ENCODE results near the gene AK8.
A peak's percentile ranks its signal among the peaks of the same experiment; 100 is the strongest.

The AK8 gene

DNA sequence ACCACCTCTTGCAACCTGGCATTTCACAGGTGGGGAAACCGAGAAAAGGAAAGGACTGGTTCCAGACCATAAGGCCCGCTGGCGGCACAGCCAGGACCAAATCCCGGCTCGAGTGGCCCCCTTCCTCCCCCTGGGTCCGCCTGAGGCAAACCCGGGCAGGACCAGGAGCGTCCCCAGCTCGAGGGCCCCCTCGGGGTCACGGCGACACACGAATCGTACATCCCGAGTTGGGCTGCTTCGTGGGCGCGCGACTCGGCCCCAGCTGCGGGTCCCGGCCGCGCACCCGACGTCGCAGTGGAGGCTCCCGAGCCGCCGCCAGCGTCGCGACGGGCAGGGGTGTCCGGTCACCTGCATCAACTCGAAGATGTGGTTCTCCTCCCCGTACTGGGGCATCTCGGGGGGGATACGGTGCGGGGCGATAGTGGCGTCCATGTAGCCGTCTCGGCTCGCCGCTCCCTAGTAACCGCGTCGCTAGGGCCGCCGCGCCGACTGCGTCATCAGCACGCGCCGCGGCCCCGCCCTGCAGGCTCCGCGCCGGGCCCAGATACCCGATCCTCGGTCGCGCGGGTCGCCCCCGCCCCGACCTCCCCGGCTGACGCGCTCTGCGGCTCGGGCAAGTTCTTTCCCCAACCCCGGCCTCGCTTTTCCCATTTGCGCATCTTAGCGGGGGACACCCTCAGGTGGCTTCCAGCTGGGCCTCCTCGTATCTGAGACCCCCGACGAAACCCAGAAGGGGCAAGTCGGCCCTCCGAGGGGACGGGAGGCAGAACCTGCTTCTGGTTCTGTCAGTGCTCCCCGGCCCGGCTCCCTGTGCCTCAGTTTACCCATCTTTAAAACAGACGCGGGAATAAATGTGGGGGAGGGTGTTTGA lies at the start of gene AK8:
Gene AK8, minus strand, starts transcription at position 461 of the 871 bp plus-strand sequence. Its CDS starts 29 bp downstream, at position 432.
- DNase-seq, result peak; percentile 77

DNA sequence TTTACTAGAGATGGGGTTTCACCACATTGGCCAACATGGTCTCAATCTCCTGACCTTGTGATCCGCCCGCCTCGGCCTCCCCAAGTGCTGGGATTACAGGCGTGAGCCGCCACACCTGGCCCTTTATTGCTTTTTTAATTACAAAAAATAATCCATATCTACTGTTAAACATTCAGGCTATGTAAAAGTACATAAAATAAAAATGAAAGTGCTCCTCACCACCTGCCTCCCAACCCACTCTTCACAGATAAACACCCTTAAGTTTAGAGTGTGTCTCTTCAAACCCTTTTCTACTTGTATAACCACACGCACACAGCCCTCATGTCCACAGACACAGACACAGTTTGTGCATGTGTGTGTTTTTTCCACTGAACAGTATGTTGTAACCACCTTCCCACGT lies 49.6 kb upstream of the AK8 start:
- DNase-seq, result no peak

DNA sequence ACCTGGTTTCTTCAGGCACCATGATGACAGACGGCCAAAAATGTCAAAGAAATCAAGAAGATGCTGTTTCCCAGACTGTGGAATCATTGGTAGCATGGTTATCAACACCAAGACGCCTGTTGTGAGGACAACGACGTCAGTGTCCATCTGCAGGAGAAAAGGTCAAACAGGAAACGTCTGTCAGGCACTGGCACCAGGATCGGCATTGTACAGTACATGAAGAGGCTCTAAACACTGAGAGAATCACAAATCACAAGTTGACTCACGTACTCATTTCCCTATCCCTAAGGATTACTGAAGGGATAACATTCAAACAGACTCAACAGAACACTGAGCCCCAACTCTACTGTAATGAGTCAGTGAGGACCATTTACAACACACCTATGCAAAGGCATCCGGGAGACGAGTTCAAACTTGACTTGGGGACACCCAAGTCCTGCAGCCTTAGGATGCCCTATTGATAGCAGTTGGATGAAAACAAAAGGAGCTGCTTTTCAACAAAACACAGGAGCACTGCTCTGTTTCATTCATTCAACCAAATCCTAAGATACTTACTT lies 45.3 kb upstream of the AK8 start:
- DNase-seq, result no peak

DNA sequence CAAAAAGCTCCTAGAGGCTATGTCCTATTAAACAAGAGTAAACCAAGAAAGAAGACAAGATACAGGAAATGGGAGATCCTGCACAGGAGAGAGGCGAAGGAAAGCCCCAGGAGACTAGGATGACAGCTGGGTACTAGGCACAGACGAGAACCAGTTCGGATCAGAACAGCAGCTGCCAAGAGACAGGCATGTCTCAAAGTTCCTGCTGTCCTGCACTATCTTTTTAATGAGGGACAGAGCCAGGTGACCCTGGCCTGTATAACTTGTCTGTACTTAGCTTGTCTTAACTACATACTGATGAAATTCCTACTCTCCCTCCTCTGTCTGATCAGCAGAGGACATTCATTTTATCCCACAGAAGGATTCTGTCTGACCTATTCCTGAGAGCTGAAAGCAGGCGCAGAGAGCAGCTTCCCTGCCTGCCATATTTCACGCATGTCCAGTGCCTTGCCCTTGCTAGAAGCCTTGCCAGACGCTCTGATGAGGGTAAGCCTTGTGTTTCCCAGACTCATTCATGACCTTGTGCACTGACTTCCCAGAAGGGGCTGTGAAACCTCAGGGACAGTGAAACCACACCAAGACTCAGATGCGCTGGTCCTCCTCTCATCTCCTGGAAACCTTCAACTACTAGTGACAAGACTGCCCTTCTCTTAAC lies 41.7 kb upstream of the AK8 start:
- no peak for DNase-seq

GRCh38 chr9:132914924-132915323 lies 36.8 kb upstream of the AK8 start:
- no peak for DNase-seq

DNA sequence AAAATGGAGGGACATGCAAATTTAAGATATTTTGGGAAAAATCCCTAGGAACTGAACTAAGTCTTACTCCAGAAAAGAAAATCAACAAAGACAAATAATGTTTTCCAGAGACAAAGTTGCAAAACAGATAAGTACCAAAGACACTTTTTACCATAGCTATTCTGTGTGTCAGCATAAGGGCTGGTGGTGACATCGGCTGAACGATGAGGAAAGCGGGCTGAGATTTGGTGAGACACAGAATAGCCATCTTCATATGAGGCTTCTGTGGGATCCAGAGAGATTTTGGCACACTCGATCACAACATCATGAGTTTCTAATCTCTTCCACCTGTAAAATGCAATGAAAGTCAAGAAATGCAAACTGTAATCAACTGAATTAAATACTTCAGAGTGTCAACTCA lies 34.0 kb upstream of the AK8 start:
- no peak for DNase-seq

GRCh38 chr9:132910376-132910775 lies 32.3 kb upstream of the AK8 start:
- DNase-seq, result no peak

DNA sequence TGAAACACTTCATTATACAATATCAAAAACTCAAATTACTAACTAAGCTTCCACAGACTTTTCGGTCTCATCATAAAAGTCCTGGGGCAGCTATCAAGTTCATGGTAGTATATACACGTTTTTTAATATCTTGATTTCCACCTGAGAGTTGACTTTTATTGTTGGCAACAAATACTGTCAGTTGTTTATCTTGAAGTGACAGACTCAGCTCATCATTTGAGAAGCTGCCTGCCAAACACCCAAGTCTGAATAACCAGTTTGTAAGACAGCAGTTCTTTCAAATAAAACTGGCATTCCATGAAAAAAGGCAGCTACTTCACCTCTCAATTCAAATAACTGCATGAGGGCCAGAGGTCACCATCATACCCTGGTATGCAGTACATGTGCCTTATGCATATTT lies 31.2 kb upstream of the AK8 start:
- DNase-seq, result no peak

- DNase-seq, result peak; percentile 60
Measured at GRCh38 chr9:132908635-132909034, 30.6 kb upstream of the AK8 start.

DNA sequence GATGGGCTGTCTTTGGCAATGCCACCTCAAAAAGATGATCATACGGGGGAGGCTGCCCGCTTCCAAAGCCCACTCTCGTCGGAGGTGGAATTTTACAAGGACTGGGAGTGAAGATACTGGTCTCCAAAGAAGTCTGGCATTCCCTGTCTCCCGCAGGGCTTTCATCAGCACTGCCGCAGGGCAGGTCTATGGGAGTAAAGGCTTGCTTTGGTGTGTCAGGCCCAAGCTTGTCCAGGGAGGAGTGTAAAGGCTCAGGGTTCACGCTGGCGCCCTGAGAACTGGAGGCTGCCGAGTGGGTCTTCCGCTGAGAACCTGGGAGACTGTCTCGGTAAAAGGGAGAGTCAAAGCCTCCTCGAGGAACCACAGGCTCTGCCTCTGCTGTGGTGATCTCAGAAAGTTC lies 27.6 kb upstream of the AK8 start:
- DNase-seq, result no peak

DNA sequence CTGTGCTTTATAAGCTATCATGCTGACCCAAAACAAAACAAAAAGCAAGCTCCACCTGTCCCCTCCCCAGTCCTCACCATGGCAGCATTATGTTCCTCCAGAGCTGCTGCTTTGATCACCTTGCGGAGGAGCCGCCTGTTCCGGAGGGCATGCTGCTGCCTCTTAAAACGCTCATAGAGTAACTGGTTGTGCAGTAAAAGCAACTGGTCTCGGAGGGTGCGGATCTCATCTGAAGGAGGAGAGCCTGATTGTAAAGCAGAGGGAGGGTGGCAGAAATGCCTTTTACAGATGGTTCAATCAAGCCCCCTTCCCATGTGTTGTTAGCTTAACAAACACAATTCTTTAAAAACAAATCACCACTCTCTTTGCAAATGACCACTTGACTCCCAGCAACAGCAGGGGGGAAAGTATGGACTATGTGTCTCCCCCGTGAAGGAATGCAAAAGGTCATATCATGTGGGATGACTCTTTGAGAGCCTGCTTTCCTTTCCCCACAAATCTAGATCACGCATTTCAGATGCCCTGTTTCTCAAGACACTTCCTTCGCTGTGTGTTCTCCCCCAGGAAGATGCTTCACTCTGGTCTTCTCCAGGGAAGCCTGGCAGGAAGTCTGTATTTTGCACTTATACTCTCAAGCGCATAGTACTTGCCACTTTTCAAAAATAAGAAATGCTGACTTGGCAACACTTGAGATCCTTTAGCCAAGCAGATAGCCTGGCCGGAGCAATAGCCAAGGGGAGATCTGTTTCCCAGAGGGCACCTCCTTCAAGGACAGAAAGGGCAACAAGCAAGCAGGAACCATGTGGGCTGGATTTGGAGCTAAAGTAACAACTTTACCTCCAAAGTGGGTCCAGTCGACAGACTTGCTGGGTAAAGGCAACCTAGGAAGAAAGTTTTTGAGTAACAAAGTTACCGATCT lies 25.7 kb upstream of the AK8 start:
- no peak for DNase-seq

DNA sequence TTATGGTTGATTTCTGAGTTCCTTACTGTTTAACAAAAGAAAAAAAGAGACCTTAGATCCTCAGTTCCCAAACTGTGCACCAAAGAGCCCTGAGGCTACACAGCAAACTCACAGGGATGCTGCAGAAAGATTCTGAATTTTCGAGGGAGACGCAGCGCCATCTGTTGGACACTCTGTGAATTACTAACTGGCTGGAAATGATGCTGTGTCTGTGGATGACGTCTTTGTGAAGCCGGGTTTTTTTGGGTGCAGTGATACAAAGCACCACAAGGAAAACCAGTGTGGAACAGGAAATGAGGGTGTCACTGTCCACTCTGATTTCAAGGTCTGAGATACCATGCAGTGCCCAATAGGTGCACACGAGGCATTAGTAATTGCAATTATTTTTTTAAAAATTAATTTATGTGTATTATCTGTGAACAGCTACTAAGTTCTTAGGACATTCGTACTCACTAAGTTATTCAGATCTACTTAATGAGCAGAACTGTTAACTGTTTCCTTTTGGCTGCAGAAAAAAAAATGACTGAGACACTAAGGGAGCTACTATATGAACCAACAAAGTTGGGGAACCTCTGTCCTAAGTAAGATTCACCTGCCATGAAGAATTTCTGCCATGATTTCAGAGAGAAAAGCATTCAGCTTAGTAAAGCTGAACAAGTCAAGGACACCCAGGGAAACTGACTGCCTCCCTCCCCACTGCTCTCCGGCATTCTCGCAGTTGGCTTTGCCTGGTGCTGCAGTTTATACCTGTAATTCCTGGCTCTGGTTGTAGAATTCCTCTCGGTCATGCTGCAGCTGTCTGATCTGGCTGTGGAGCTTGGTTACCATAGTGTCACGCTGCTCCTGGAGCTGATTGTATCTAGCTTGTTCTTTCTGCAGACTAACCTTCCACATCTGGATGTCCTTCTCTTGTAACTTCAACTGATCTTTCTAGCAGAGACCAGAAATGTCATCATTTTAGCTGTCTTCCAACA lies 24.1 kb upstream of the AK8 start:
- peak; percentile 86 for DNase-seq

DNA sequence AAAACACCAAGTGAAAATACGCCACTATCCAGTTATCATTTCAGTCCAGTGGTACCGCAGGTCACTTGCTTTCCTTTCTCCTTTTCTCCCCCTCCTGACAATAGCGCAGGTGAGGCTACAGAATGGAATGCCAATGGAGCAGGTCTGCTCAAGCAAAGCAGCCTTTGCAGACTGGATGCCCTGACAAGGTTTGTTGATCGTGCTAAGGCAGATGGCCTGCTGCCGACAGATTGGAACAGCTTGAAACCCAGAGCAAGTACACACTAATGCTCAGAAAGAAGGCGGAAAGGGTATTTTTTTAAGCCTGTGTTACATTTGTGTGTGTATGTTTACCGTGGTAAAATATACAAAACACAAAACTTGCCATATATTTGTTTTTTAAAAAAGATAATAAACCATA lies 20.0 kb upstream of the AK8 start:
- DNase-seq, result no peak

DNA sequence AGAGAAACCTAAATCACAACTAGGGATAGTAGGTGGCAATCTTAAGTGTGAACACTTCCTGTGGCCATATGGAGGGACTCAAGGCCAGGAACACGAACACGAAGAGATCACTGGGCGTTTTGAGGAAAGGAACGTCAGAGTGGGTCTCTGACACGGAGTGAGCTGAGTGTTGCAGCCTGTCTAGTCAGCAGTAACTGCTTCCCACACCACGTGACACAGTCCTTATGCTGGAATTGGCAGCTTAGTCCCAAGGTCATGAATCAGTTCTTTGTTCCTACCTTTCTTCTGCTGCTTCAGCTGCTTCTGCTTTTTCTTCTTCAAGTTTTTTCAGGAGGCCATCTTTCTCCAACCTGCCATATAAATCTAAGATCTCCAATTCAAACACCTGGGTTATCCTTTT lies 18.8 kb upstream of the AK8 start:
- DNase-seq, result no peak

- DNase-seq, result no peak
Measured at GRCh38 chr9:132896264-132896663, 18.2 kb upstream of the AK8 start.

- no peak for DNase-seq
Measured at GRCh38 chr9:132894862-132895835, 17.1 kb upstream of the AK8 start.

GRCh38 chr9:132894346-132894745 lies 16.3 kb upstream of the AK8 start:
- DNase-seq, result no peak

- no peak for DNase-seq
Measured at GRCh38 chr9:132892400-132892799, 14.3 kb upstream of the AK8 start.

DNA sequence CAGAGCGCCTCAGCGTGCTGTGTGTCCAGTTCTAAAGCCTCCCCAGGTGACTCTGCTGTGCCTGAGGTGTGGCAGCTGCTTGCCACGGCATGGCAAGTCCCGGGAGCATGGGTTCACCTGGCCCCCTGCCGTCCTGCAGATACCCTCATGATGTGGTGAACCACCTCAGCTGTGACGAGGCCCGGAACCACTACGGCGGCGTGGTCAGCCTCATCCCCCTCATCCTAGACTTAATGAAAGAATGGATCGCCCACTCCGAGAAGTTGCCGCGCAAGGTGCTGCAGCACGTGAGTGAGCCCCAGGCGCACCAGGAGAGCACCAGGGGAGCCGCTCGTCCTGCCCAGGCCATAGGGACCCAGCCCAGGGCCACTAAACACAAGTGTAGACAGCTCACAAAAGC lies 10.1 kb upstream of the AK8 start:
- DNase-seq, result no peak

All from CD4-positive, alpha-beta T cell treated with Interleukin-17A for 1 hour (primary cell).